Neural cell (in vitro differentiated cells): ENCODE measurements around the gene ZNF335. TPM values are rescaled to one million over a fixed set of nuclear protein-coding genes. Genes with fewer than 3 reads are reported as not detected.

Experiments used
- H2AFZ ChIP-seq: fragments of 200-600, 300-800 bp; sonication (generic), shearing (Covaris generic); 2 replicates; pipeline ENCODE4 v1.6.0; 2014; ENCODE audit warnings: low read depth, mild to moderate bottlenecking, antibody characterized with exemption, low read length, moderate library complexity
- H3F3A ChIP-seq: fragments of 200-600 bp; shearing (Covaris generic); 2 replicates; pipeline ENCODE4 v1.6.1; 2016; ENCODE audit warnings: mild to moderate bottlenecking, moderate library complexity, mixed read lengths, antibody characterized with exemption, low read length; ENCODE audit not compliant: insufficient read depth, poor library complexity, severe bottlenecking
- H3K27ac ChIP-seq: fragments of 200-600, 300-800 bp; sonication (generic), shearing (Covaris generic); 2 replicates; pipeline ENCODE4 v1.5.1; 2014; ENCODE audit warnings: mild to moderate bottlenecking, low read length, moderate library complexity
- H3K27me3 ChIP-seq: fragments of 300-800, 200-600 bp; sonication (generic), shearing (Covaris generic); 2 replicates; pipeline ENCODE4 v1.6.0; 2014; ENCODE audit warnings: mild to moderate bottlenecking, low read depth, low read length, moderate library complexity; ENCODE audit not compliant: insufficient read depth
- H3K36me3 ChIP-seq: fragments of 300-800, 200-600 bp; sonication (generic), shearing (Covaris generic); 2 replicates; pipeline ENCODE4 v1.5.1; 2014; ENCODE audit warnings: mild to moderate bottlenecking, antibody characterized with exemption, low read length, moderate library complexity; ENCODE audit not compliant: insufficient read depth
- H3K4me2 ChIP-seq: fragments of 300-800, 200-600 bp; sonication (generic), shearing (Covaris generic); 2 replicates; pipeline ENCODE4 v1.6.0; 2014; ENCODE audit warnings: mild to moderate bottlenecking, low read length
- H3K4me3 ChIP-seq: fragments of 300-800, 200-600 bp; sonication (generic), shearing (Covaris generic); 2 replicates; pipeline ENCODE4 v1.5.1; 2014; ENCODE audit warnings: mild to moderate bottlenecking, low read length, moderate library complexity
- H3K79me2 ChIP-seq: fragments of 200-600 bp; shearing (Covaris generic); replicated peaks from 2 replicates; pipeline ENCODE4 v1.6.0; 2014; ENCODE audit warnings: mild to moderate bottlenecking, low read length, moderate library complexity; ENCODE audit not compliant: insufficient read depth
- H3K9ac ChIP-seq: fragments of 300-800, 200-600 bp; sonication (generic), shearing (Covaris generic); 2 replicates; pipeline ENCODE4 v1.6.1; 2016; ENCODE audit warnings: mild to moderate bottlenecking, low read length, mixed read lengths
- H3K9me2 ChIP-seq: fragments of 200-600 bp; shearing (Covaris generic); 2 replicates; pipeline ENCODE4 v1.6.1; 2016; ENCODE audit warnings: mild to moderate bottlenecking, low read length, mixed read lengths; ENCODE audit not compliant: insufficient read depth
- H3K9me3 ChIP-seq: fragments of 200-600, 300-800 bp; sonication (generic), shearing (Covaris generic); 2 replicates; pipeline ENCODE4 v1.6.1; 2016; ENCODE audit warnings: mild to moderate bottlenecking, mixed run types, low read length, moderate library complexity, mixed read lengths
- H4K20me1 ChIP-seq: fragments of 200-600 bp; shearing (Covaris generic); 2 replicates; pipeline ENCODE4 v1.6.1; 2016; ENCODE audit warnings: mild to moderate bottlenecking, mixed run types; ENCODE audit not compliant: insufficient read depth
- EP300 ChIP-seq: fragments of 450-650 bp; conservative IDR thresholded peaks from 2 replicates; pipeline ENCODE4 v1.6.1; 2014; ENCODE audit warnings: antibody characterized with exemption, mild to moderate bottlenecking, moderate library complexity; ENCODE audit not compliant: poor library complexity, severe bottlenecking
- EZH2 ChIP-seq: fragments of 200-600, 300-800 bp; shearing (Covaris generic), sonication (generic); IDR thresholded peaks from 2 replicates; pipeline ENCODE4 v1.6.1; 2014; ENCODE audit warnings: antibody characterized with exemption, low read length, borderline replicate concordance, mild to moderate bottlenecking; ENCODE audit not compliant: insufficient read depth, poor library complexity, severe bottlenecking
- MXI1 ChIP-seq: fragments of 450-650 bp; conservative IDR thresholded peaks from 2 replicates; pipeline ENCODE4 v1.6.1; 2014; ENCODE audit warnings: antibody characterized with exemption, mild to moderate bottlenecking; ENCODE audit not compliant: poor library complexity, severe bottlenecking
- POLR2AphosphoS5 ChIP-seq: IDR thresholded peaks from 2 replicates; pipeline ENCODE4 v1.6.1; 2012
- RAD21 ChIP-seq: fragments of 450-650 bp; conservative IDR thresholded peaks from 2 replicates; pipeline ENCODE4 v1.6.1; 2014; ENCODE audit warnings: antibody characterized with exemption, mild to moderate bottlenecking, moderate library complexity
- SMC3 ChIP-seq: fragments of 450-650 bp; conservative IDR thresholded peaks from 2 replicates; pipeline ENCODE4 v1.6.1; 2014; ENCODE audit warnings: antibody characterized with exemption, mild to moderate bottlenecking, moderate library complexity; ENCODE audit not compliant: poor library complexity
- TAF1 ChIP-seq: IDR thresholded peaks from 2 replicates; pipeline ENCODE4 v1.6.1; 2012; ENCODE audit warnings: low read depth
- polyA plus RNA-seq: library from polyadenylated mRNA; depleted of rRNA; stranded (reverse); fragments of >200 nt; gene quantifications from 2 replicates; pipeline ENCODE4 v1.2.3, GENCODE V29; 2014
- TF ChIP-seq, protein P1 (sequence below): IDR thresholded peaks from 2 replicates; pipeline ENCODE4 v1.6.1; 2012; ENCODE audit warnings: borderline replicate concordance
- TF ChIP-seq, protein P2 (sequence below): fragments of 450-650 bp; IDR thresholded peaks from 2 replicates; pipeline ENCODE4 v1.5.1; 2014; ENCODE audit warnings: antibody characterized with exemption, mild to moderate bottlenecking, moderate library complexity; ENCODE audit not compliant: poor library complexity, severe bottlenecking

Gene ZNF335
- polyA plus RNA-seq, 1 donor from 2014 or later: 12.8 TPM

GRCh38 chr20:45918182-45918737 is 53.7 kb downstream of the ZNF335 start:
- TF ChIP-seq EP300: no peak
- TF ChIP-seq RAD21: no peak
- TF ChIP-seq, protein P1, sequence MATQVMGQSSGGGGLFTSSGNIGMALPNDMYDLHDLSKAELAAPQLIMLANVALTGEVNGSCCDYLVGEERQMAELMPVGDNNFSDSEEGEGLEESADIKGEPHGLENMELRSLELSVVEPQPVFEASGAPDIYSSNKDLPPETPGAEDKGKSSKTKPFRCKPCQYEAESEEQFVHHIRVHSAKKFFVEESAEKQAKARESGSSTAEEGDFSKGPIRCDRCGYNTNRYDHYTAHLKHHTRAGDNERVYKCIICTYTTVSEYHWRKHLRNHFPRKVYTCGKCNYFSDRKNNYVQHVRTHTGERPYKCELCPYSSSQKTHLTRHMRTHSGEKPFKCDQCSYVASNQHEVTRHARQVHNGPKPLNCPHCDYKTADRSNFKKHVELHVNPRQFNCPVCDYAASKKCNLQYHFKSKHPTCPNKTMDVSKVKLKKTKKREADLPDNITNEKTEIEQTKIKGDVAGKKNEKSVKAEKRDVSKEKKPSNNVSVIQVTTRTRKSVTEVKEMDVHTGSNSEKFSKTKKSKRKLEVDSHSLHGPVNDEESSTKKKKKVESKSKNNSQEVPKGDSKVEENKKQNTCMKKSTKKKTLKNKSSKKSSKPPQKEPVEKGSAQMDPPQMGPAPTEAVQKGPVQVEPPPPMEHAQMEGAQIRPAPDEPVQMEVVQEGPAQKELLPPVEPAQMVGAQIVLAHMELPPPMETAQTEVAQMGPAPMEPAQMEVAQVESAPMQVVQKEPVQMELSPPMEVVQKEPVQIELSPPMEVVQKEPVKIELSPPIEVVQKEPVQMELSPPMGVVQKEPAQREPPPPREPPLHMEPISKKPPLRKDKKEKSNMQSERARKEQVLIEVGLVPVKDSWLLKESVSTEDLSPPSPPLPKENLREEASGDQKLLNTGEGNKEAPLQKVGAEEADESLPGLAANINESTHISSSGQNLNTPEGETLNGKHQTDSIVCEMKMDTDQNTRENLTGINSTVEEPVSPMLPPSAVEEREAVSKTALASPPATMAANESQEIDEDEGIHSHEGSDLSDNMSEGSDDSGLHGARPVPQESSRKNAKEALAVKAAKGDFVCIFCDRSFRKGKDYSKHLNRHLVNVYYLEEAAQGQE: no peak
- H3K79me2 ChIP-seq: no peaks in the 10 kb centered on the region
- H2AFZ ChIP-seq: no peak overlapping the region
- no peaks in the 10 kb centered on the region for H3K36me3 ChIP-seq
- H3K9me3 ChIP-seq: no peaks in the 10 kb centered on the region
- H3K9ac ChIP-seq: no peak overlapping the region
- H3K9me2 ChIP-seq: no peaks in the 10 kb centered on the region
- no peaks in the 10 kb centered on the region for H4K20me1 ChIP-seq
- H3F3A ChIP-seq: no peaks in the 10 kb centered on the region
- H3K4me3 ChIP-seq: no peak overlapping the region
- H3K27ac ChIP-seq: no peak overlapping the region
- H3K27me3 ChIP-seq: no peaks in the 10 kb centered on the region
- H3K4me2 ChIP-seq: no peak overlapping the region

DNA sequence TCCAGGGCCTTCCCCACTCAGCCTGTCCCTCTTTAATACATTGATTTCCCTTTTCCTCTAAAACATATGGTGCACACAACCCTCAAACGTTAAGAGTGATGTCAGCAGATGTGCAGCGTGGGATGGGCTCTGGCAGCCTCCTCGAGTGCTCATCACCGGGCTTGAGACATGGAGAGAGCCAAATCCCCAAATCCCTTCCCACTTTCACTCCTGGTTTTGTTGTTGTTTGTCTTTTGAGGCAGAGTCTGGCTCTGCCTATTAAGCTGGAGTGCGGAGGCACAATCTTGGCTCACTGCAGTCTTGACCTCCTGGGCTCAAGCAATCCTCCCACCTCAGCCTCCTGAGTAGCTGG is 54.2 kb downstream of the ZNF335 start:
- Histone ChIP-seq H3K79me2 (no peaks in the 10 kb centered on the region), H3K9me3 (no peaks in the 10 kb centered on the region), H3K9ac (no peak overlapping the region), H4K20me1 (no peaks in the 10 kb centered on the region), H3K27me3 (no peaks in the 10 kb centered on the region), H2AFZ (no peak overlapping the region), H3K4me3 (no peak overlapping the region), H3K36me3 (no peaks in the 10 kb centered on the region), H3F3A (no peaks in the 10 kb centered on the region), H3K4me2 (no peak overlapping the region), H3K9me2 (no peaks in the 10 kb centered on the region), H3K27ac (no peak overlapping the region)
- TF ChIP-seq, protein P2, sequence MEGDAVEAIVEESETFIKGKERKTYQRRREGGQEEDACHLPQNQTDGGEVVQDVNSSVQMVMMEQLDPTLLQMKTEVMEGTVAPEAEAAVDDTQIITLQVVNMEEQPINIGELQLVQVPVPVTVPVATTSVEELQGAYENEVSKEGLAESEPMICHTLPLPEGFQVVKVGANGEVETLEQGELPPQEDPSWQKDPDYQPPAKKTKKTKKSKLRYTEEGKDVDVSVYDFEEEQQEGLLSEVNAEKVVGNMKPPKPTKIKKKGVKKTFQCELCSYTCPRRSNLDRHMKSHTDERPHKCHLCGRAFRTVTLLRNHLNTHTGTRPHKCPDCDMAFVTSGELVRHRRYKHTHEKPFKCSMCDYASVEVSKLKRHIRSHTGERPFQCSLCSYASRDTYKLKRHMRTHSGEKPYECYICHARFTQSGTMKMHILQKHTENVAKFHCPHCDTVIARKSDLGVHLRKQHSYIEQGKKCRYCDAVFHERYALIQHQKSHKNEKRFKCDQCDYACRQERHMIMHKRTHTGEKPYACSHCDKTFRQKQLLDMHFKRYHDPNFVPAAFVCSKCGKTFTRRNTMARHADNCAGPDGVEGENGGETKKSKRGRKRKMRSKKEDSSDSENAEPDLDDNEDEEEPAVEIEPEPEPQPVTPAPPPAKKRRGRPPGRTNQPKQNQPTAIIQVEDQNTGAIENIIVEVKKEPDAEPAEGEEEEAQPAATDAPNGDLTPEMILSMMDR: no peak
- TF ChIP-seq, protein P1: no peak
- TF ChIP-seq POLR2AphosphoS5: no peak
- no peak for TF ChIP-seq EZH2
- no peak for TF ChIP-seq SMC3
- no peak for TF ChIP-seq MXI1
- TF ChIP-seq TAF1: no peak
- TF ChIP-seq EP300: no peak
- no peak for TF ChIP-seq RAD21
